ENCODE measurements around the gene PCAT6. TPM values are rescaled to one million over a fixed set of nuclear protein-coding genes. Genes with fewer than 3 reads are reported as not detected.

PCAT6 gene
- total RNA-seq, 1 experiment from 2014 or later = 0.84 TPM

- ChIA-PET CTCF (no interaction called here), POLR2A (ENCODE audit: low non-redundant PET) (no interaction called here)
- no peak for DNase-seq (ENCODE audit: low spot score)
- peaks cover 5% of the 10 kb centered on the region for H3K27me3 ChIP-seq (replicated peaks; ENCODE audit: insufficient read depth, low read depth, low read length, poor library complexity)
- BruUV-seq (replicated peaks) = no TSS peak
- H3K4me3 ChIP-seq (ENCODE audit: low read depth, low read length, poor library complexity, severe bottlenecking) = peak overlapping the region; percentile 65
- peaks cover 3% of the 10 kb centered on the region for H3K4me1 ChIP-seq (ENCODE audit: insufficient read depth, low read length, poor library complexity, severe bottlenecking)
- H3K27ac ChIP-seq (ENCODE audit: low read depth, low read length, poor library complexity, severe bottlenecking) = no peak overlapping the region
- intact Hi-C loops (cut with micrococcal nuclease; ENCODE audit: unreplicated experiment) = no loop called here
- H3K36me3 ChIP-seq (ENCODE audit: insufficient read depth, low read length, poor library complexity, severe bottlenecking) = no peaks in the 10 kb centered on the region
- no peaks in the 10 kb centered on the region for H3K9me3 ChIP-seq (ENCODE audit: low read depth, low read length, poor library complexity, severe bottlenecking)
- no peak for TF ChIP-seq EZH2 (IDR thresholded peaks at IDR 0.05; ENCODE audit: borderline replicate concordance, low read depth, low read length, poor library complexity, severe bottlenecking)
- TF ChIP-seq, protein P1, sequence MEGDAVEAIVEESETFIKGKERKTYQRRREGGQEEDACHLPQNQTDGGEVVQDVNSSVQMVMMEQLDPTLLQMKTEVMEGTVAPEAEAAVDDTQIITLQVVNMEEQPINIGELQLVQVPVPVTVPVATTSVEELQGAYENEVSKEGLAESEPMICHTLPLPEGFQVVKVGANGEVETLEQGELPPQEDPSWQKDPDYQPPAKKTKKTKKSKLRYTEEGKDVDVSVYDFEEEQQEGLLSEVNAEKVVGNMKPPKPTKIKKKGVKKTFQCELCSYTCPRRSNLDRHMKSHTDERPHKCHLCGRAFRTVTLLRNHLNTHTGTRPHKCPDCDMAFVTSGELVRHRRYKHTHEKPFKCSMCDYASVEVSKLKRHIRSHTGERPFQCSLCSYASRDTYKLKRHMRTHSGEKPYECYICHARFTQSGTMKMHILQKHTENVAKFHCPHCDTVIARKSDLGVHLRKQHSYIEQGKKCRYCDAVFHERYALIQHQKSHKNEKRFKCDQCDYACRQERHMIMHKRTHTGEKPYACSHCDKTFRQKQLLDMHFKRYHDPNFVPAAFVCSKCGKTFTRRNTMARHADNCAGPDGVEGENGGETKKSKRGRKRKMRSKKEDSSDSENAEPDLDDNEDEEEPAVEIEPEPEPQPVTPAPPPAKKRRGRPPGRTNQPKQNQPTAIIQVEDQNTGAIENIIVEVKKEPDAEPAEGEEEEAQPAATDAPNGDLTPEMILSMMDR (conservative IDR thresholded peaks at IDR 0.05; ENCODE audit: low read depth, low read length) = no peak
Observed at GRCh38 chr1:202812176-202813026, 1.6 kb downstream of the PCAT6 start.

DNA sequence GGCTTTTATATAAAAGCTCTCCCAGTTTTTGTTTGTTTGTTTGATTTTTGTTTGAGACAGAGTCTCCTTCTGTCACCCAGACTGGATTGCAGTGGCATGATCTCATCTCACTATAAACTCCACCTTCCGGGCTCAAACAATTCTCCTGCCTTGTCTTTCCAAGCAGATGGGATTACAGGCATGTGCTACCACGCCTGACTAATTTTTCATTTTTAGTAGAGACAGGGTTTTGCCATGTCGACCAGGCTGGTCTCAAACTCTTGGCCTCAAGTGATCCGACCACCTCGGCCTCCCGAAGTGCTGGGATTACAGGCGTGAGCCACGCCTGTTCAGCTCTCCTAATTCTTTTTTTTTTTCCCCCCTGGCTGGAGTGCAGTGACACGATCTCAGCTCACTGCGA, 4.4 kb downstream of the PCAT6 start:
- BruUV-seq (replicated peaks) = no TSS peak
- Histone ChIP-seq H3K4me1 (ENCODE audit: insufficient read depth, low read length, poor library complexity, severe bottlenecking) (no peaks in the 10 kb centered on the region), H3K27me3 (replicated peaks; ENCODE audit: insufficient read depth, low read depth, low read length, poor library complexity) (peaks cover 5% of the 10 kb centered on the region), H3K4me3 (ENCODE audit: low read depth, low read length, poor library complexity, severe bottlenecking) (no peak overlapping the region), H3K27ac (ENCODE audit: low read depth, low read length, poor library complexity, severe bottlenecking) (no peak overlapping the region), H3K9me3 (ENCODE audit: low read depth, low read length, poor library complexity, severe bottlenecking) (no peaks in the 10 kb centered on the region), H3K36me3 (ENCODE audit: insufficient read depth, low read length, poor library complexity, severe bottlenecking) (no peaks in the 10 kb centered on the region)
- CTCF ChIA-PET = no interaction called here
- TF ChIP-seq, protein P1 (conservative IDR thresholded peaks at IDR 0.05; ENCODE audit: low read depth, low read length) = no peak
- no peak for TF ChIP-seq EZH2 (IDR thresholded peaks at IDR 0.05; ENCODE audit: borderline replicate concordance, low read depth, low read length, poor library complexity, severe bottlenecking)
- POLR2A ChIA-PET (ENCODE audit: low non-redundant PET) = no interaction called here
- no peak for DNase-seq (ENCODE audit: low spot score)
- intact Hi-C loops (cut with micrococcal nuclease; ENCODE audit: unreplicated experiment) = no loop called here

GRCh38 chr1:202818819-202819218, 8.1 kb downstream of the PCAT6 start:
- DNase-seq (ENCODE audit: low spot score) = no peak
- H3K4me1 ChIP-seq (ENCODE audit: insufficient read depth, low read length, poor library complexity, severe bottlenecking) = no peaks in the 10 kb centered on the region
- H3K9me3 ChIP-seq (ENCODE audit: low read depth, low read length, poor library complexity, severe bottlenecking) = no peaks in the 10 kb centered on the region
- no TSS peak for BruUV-seq (replicated peaks)
- no peak overlapping the region for H3K4me3 ChIP-seq (ENCODE audit: low read depth, low read length, poor library complexity, severe bottlenecking)
- no peak overlapping the region for H3K27ac ChIP-seq (ENCODE audit: low read depth, low read length, poor library complexity, severe bottlenecking)
- no peak for TF ChIP-seq EZH2 (IDR thresholded peaks at IDR 0.05; ENCODE audit: borderline replicate concordance, low read depth, low read length, poor library complexity, severe bottlenecking)
- TF ChIP-seq, protein P1 (conservative IDR thresholded peaks at IDR 0.05; ENCODE audit: low read depth, low read length) = no peak
- ChIA-PET CTCF (no interaction called here), POLR2A (ENCODE audit: low non-redundant PET) (no interaction called here)
- intact Hi-C loops (cut with micrococcal nuclease; ENCODE audit: unreplicated experiment) = no loop called here
- H3K27me3 ChIP-seq (replicated peaks; ENCODE audit: insufficient read depth, low read depth, low read length, poor library complexity) = peaks cover 5% of the 10 kb centered on the region
- no peaks in the 10 kb centered on the region for H3K36me3 ChIP-seq (ENCODE audit: insufficient read depth, low read length, poor library complexity, severe bottlenecking)

Data from A673 (cell line).